Common myeloid progenitor, CD34-positive (primary cell): ENCODE measurements around the gene DOCK2. TPM values are rescaled to one million over a fixed set of nuclear protein-coding genes. Genes with fewer than 3 reads are reported as not detected.

Source experiments
- CTCF ChIA-PET: fragments of 350-600 bp; sonication (Branson Sonifier 250); formaldehyde crosslinking; loops from one replicate; lab custom pipeline; 2021; ENCODE audit warnings: antibody characterized with exemption; lab: Charles Lee
- POLR2A ChIA-PET: fragments of 350-600 bp; sonication (Branson Sonifier 250); formaldehyde crosslinking; loops from one replicate; lab custom pipeline; 2021; ENCODE audit warnings: antibody characterized with exemption; lab: Charles Lee
- DNase-seq, 3 donors: peaks; one replicate each; pipeline versions ENCODE4 v3.0.0 to v3.0.0-alpha.2; 2013
- H3K27ac ChIP-seq, 2 experiments: 1 replicate in 1 of 2; 2 replicates in 1 of 2; pipeline ENCODE4 v1.7.0; 2013; ENCODE audit warnings: inconsistent platforms in 2 of 2, low read length in 2 of 2, mild to moderate bottlenecking in 2 of 2, low read depth in 1 of 2, moderate library complexity in 1 of 2; ENCODE audit not compliant: severe bottlenecking in 2 of 2, insufficient read depth in 1 of 2, poor library complexity in 1 of 2
- H3K27me3 ChIP-seq, 5 experiments: replicated peaks in 2 of 5; 1 replicate in 3 of 5; 2 replicates in 2 of 5; pipeline versions ENCODE4 v1.6.1 to v1.7.0; 2013; ENCODE audit warnings: low read length in 4 of 5, mild to moderate bottlenecking in 2 of 5, moderate library complexity in 2 of 5, inconsistent platforms in 1 of 5; ENCODE audit not compliant: insufficient read depth in 5 of 5, control insufficient read depth in 4 of 5
- H3K36me3 ChIP-seq, 4 experiments: 1 replicate in 2 of 4; 2 replicates in 2 of 4; pipeline versions ENCODE4 v1.6.1 to v1.7.0; 2013; ENCODE audit warnings: low read length in 3 of 4, control low read depth in 1 of 4, mild to moderate bottlenecking in 1 of 4; ENCODE audit not compliant: control insufficient read depth in 4 of 4, insufficient read depth in 4 of 4
- H3K4me1 ChIP-seq, 4 experiments: 1 replicate in 3 of 4; 2 replicates in 1 of 4; pipeline versions ENCODE4 v1.6.1 to v1.7.1; 2013; ENCODE audit warnings: low read length in 3 of 4, mild to moderate bottlenecking in 3 of 4, control low read depth in 1 of 4, inconsistent platforms in 1 of 4, moderate library complexity in 1 of 4; ENCODE audit not compliant: control insufficient read depth in 4 of 4, insufficient read depth in 4 of 4; ENCODE audit errors: control extremely low read depth in 1 of 4
- H3K4me3 ChIP-seq, 7 experiments: 1 replicate in 4 of 7; 2 replicates in 3 of 7; pipeline versions ENCODE4 v1.5.1 to v1.7.0; 2013; ENCODE audit warnings: mild to moderate bottlenecking in 7 of 7, low read length in 6 of 7, moderate library complexity in 6 of 7, inconsistent platforms in 2 of 7, low read depth in 2 of 7, control low read depth in 1 of 7; ENCODE audit not compliant: insufficient read depth in 4 of 7, control insufficient read depth in 1 of 7; ENCODE audit errors: extremely low read depth in 1 of 7
- H3K9me3 ChIP-seq, 5 experiments: 1 replicate in 4 of 5; 2 replicates in 1 of 5; pipeline versions ENCODE4 v1.6.1 to v1.7.1; 2013; ENCODE audit warnings: low read length in 4 of 5, mild to moderate bottlenecking in 2 of 5, inconsistent platforms in 1 of 5, low read depth in 1 of 5, moderate library complexity in 1 of 5; ENCODE audit not compliant: control insufficient read depth in 4 of 5, insufficient read depth in 2 of 5; ENCODE audit errors: control extremely low read depth in 1 of 5
- WGBS: methylation state at CpG from one replicate; pipeline ENCODE4 v1.1.5; 2013; ENCODE audit not compliant: insufficient coverage; 5-methylcytosine and 5-hydroxymethylcytosine counted together
- polyA plus RNA-seq: library from polyadenylated mRNA; unstranded; fragments of 120-200 nt; gene quantifications from one replicate; pipeline ENCODE4 v1.2.1, GENCODE V29; 2013

The DOCK2 gene
- 103 TPM for polyA plus RNA-seq

DNA sequence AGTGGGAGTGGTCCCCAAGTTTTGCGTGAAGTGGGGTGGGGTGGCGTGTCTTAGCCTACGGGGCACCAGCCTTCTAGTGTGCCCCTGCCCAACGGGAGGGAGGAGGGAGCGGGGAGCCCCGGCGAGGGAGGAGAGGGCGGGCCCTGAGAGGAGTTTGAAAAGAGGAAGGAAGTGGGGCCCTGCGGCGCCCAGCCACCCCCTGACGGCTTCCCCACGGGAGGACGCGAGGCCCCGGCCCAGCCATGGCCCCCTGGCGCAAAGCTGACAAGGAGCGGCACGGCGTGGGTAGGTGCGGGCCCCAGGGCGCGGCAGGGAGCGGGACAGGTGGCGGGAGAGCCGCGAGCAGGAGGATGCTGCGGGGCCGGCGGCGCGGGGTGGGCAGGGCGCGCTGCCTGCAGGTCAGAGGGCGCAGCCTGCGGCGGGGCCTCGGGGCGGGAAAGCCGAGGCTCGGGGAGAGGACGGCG, at the start of gene DOCK2:
Gene DOCK2 (plus strand): TSS at position 191 of the 464 bp plus-strand sequence. CDS start 52 bp downstream, at position 243.
- Histone ChIP-seq H3K4me3 (peak within 1 kb of the TSS; percentile 52 to 86 (median 77)), H3K27me3 (no peaks in the 10 kb centered on the region), H3K4me1 (peaks cover 12 to 26% (median 18%) of the 10 kb centered on the region in 4 experiments), H3K9me3 (peaks cover 3 to 15% (median 7%) of the 10 kb centered on the region in 5 experiments), H3K27ac (peak within 1 kb of the TSS; percentile 67 to 82), H3K36me3 (peaks cover 0 to 29% (median 11%) of the 10 kb centered on the region in 4 experiments)
- peak; percentile 89 to 97 (median 96) for DNase-seq
- CTCF ChIA-PET, result interaction anchor here (1.0 to 3.0 kb wide), 4 partner anchors 12 to 46 kb away, joined by 3 to 16 read pairs (median 4); no protein-coding TSS in a partner anchor
- POLR2A ChIA-PET, result interaction anchor here (0.7 to 2.0 kb wide), 4 partner anchors 10 to 20 kb away, joined by 3 to 8 read pairs (median 5); no protein-coding TSS in a partner anchor
- WGBS, result under 1% methylated on average over 37 of the region's 42 CpGs

DNA sequence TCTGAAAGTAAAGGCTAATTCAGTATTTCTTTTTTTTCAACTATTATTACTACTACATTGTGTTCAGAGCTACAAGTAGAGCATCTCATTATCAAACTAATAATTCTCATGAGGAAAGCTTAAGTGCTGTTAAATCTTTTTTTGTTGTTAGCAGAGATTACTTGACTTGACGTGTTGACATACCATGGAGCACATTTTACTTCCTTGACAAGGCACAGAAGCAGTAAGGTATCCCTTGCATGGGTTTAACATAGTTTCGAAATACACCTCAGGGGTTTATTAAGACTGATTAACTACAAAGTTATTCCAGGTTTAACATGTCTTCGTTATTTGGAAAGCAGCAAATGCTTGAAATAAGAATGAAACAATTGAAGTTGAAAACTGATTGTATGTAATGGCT, 46.5 kb upstream of the DOCK2 start:
- POLR2A ChIA-PET, result no interaction called here
- H3K27me3 ChIP-seq, result no peaks in the 10 kb centered on the region
- H3K9me3 ChIP-seq, result no peaks in the 10 kb centered on the region
- H3K4me1 ChIP-seq, result no peaks in the 10 kb centered on the region
- no peak overlapping the region for H3K27ac ChIP-seq
- H3K4me3 ChIP-seq, result no peak overlapping the region
- H3K36me3 ChIP-seq, result peaks cover 18 to 57% (median 35%) of the 10 kb centered on the region in 4 experiments
- DNase-seq, result no peak
- WGBS, result 100% methylated on average over 1 of the region's 3 CpGs
- CTCF ChIA-PET, result interaction anchor here (0.9 kb wide), 1 partner anchor 46 kb away, joined by 3 read pairs; the partner anchor contains the start of gene DOCK2

DNA sequence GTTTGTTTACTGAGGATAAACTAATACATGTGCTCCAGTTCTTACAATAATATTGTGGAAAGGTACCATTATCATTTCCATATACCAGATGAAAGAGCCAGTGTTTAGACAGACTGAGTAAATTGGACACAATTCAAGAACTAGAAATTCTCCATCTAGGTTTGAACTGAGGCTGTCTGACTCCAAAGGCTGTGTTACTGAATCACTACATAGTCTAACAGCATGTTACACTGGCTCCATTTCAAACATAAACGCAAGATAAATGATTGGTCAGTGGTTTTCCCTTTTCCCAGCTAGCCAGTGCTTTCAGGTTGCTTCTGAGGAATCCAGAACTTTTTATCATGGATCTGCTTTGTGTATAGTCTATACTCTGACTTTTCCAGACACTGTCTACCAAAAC, 45.4 kb upstream of the DOCK2 start:
- Histone ChIP-seq H3K36me3 (peaks cover 18 to 65% (median 39%) of the 10 kb centered on the region in 4 experiments), H3K9me3 (no peaks in the 10 kb centered on the region)
- CTCF ChIA-PET, result interaction anchor here (1.1 kb wide), 1 partner anchor 10 kb away, joined by 4 read pairs; no protein-coding TSS in a partner anchor

DNA sequence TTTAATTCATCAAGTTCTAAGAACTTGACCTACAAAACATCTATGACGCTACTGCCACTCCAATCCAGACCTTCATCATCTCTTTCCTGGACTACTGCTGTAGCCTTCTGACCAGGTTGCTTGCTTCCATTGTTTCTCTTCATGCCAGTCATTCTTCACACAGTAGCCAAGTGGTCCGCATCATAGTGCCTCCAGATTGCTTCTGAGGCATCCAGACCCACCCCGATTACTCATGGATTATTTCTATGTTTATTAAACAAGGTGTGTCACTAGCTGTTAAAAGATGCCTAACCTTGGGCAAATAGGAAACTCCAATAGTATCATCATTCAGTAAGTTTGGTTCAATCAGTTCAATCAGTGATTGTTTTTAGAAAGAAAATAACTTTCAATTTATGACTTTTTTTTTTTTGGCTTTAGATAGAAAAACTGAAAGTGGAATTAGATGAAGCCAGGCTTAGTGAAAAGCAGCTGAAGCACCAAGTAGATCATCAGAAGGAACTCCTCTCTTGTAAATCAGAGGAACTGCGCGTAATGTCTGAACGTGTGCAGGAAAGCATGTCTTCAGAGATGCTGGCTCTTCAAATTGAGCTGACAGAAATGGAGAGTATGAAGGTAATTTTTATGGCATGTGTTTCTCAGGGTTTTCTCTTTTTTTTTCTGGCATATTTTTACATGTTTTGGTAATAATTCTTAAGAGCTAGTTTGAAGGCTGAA, 44.0 kb upstream of the DOCK2 start:
- no peak for DNase-seq
- POLR2A ChIA-PET, result interaction anchor here (0.9 kb wide), 1 partner anchor 601 kb away, joined by 5 read pairs; no protein-coding TSS in a partner anchor
- Histone ChIP-seq H3K4me3 (no peak overlapping the region), H3K27me3 (no peaks in the 10 kb centered on the region), H3K27ac (no peak overlapping the region), H3K4me1 (no peaks in the 10 kb centered on the region), H3K36me3 (peaks cover 18 to 73% (median 45%) of the 10 kb centered on the region in 4 experiments), H3K9me3 (no peaks in the 10 kb centered on the region)
- WGBS, result 92% methylated on average over 4 of the region's 6 CpGs
- CTCF ChIA-PET, result interaction anchor here (1.1 kb wide), 1 partner anchor 11 kb away, joined by 4 read pairs; no protein-coding TSS in a partner anchor

More for the DNA sequence above, 45.4 kb upstream of the DOCK2 start:
- Histone ChIP-seq H3K27me3 (no peaks in the 10 kb centered on the region), H3K27ac (no peak overlapping the region), H3K4me3 (no peak overlapping the region), H3K4me1 (no peaks in the 10 kb centered on the region)
- DNase-seq, result no peak
- 71% methylated on average over 1 of the region's 1 CpG for WGBS
- POLR2A ChIA-PET, result no interaction called here

DNA sequence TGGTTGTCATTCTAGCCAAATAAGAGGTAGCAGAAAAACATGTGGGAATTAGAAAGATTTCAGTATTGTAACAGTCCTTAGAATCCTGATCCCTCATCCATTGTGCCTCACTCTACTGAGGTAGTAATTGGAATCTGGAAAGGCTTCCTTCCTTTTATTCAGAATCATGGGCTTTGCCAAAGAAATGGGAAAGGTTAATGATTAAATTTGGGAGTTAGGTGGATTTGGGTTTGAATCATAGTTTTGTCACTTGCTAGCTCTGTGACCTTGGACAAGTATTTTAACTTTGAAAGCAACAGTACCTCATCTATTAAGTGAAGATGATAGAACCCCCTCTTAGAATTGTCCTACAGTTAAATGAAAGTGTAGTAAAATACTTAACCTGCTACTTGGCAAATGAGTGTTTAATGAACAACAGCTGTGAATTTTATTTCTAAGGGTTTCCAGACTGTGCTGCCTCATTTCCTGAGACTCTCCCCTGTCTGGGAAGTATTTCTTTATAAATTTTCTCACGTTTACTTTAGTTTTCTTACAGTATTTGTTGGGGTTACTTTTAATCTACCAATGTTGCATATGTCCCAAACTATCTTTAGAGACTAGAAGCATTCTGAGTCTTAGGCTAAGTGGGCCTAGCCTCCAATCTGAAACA, 41.8 kb upstream of the DOCK2 start:
- H3K9me3 ChIP-seq, result no peaks in the 10 kb centered on the region
- H3K36me3 ChIP-seq, result peaks cover 18 to 77% (median 45%) of the 10 kb centered on the region in 4 experiments
- POLR2A ChIA-PET, result no interaction called here
- no peak overlapping the region for H3K4me3 ChIP-seq
- H3K27ac ChIP-seq, result no peak overlapping the region
- CTCF ChIA-PET, result interaction anchor here (0.9 to 1.1 kb wide), 2 partner anchors 11 to 115 kb away, joined by 3 to 5 read pairs; no protein-coding TSS in a partner anchor
- no peaks in the 10 kb centered on the region for H3K4me1 ChIP-seq
- no peaks in the 10 kb centered on the region for H3K27me3 ChIP-seq
- WGBS, result no CpG with 5 or more reads among the region's 1 CpG
- no peak for DNase-seq

DNA sequence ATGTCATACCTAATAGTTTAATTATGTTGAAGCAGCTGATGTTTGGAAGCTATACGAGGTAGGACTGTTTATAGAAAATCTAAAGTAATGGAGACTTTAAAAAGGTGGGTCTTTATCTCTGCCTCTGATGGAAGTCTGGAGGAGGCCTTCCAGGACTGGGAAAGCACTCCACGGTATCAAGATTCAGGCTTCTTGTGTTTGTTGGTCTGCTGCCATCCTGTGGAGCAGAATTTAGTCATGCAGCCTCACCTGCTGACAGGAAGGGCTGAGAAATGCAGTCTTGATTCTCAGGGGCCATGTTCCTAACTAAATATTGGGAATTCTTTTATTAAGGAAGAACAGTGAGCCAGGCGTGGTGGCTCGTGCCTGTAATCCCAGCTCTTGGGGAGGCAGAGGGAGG, 37.6 kb upstream of the DOCK2 start:
- H3K36me3 ChIP-seq, result peaks cover 12 to 68% (median 36%) of the 10 kb centered on the region in 4 experiments
- POLR2A ChIA-PET, result no interaction called here

More for the DNA sequence above, 37.6 kb upstream of the DOCK2 start:
- Histone ChIP-seq H3K9me3 (no peaks in the 10 kb centered on the region), H3K4me1 (no peaks in the 10 kb centered on the region), H3K27me3 (no peaks in the 10 kb centered on the region), H3K4me3 (no peak overlapping the region), H3K27ac (no peak overlapping the region)
- CTCF ChIA-PET, result no interaction called here
- no peak for DNase-seq
- 100% methylated on average over 1 of the region's 4 CpGs for WGBS
